Measurements from ENCODE around the gene RGS9. TPM values are rescaled to one million over a fixed set of nuclear protein-coding genes. Genes with fewer than 3 reads are reported as not detected.

The RGS9 gene
- total and polyA plus RNA-seq, 2 donors (not counting 1 experiment from before 2014, with no cell fraction given), result 1.6 to 1.7 TPM

DNA sequence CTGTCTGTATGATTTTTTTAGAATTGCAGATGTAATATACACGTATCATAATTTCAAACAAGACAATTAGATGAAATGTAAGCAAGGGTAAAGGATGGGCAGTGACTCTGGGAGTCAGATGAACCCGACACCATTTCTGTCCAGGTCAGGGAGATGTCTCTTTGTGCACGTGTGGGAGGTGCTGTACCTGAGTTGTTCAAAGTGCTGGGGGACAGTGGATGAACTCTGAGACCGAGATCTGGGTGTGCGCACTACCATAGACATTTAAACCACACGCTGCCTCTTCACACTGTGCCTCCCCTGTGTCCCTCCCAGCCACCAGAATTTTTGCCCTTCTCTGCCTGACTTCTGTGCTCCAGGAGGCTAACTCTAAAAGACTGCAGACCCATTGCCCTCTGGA lies 5.9 kb upstream of the RGS9 start:
- Histone ChIP-seq H2AFZ (ENCODE audit: low read length) (no peak overlapping the region), H3K4me1 (ENCODE audit: control insufficient read depth, extremely low read depth, insufficient read depth, low read length) (peaks cover 3% of the 10 kb centered on the region), H3K9ac (ENCODE audit: insufficient read depth, low read length) (no peak overlapping the region), H3K27me3 (ENCODE audit: control insufficient read depth, insufficient read depth, low read length) (no peaks in the 10 kb centered on the region), H3K36me3 (ENCODE audit: control insufficient read depth, insufficient read depth, low read length) (no peaks in the 10 kb centered on the region), H3K4me3 (replicated peaks in 1 of 4; ENCODE audit: control extremely low read depth in 1 of 4, insufficient read depth in 1 of 4, low read depth in 3 of 4, low read length in 4 of 4) (no peak overlapping the region), H3K27ac (ENCODE audit: insufficient read depth, low read length) (no peak overlapping the region), H4K20me1 (ENCODE audit: control insufficient read depth, extremely low read depth, insufficient read depth, low read length) (no peaks in the 10 kb centered on the region), H3K4me2 (ENCODE audit: extremely low read depth, insufficient read depth, low read length) (no peak overlapping the region), H3K9me3 (ENCODE audit: control insufficient read depth, insufficient read depth, low read depth, low read length) (no peaks in the 10 kb centered on the region), H3K79me2 (ENCODE audit: control insufficient read depth, insufficient read depth, low read length) (no peaks in the 10 kb centered on the region)
- TF ChIP-seq, protein P1, sequence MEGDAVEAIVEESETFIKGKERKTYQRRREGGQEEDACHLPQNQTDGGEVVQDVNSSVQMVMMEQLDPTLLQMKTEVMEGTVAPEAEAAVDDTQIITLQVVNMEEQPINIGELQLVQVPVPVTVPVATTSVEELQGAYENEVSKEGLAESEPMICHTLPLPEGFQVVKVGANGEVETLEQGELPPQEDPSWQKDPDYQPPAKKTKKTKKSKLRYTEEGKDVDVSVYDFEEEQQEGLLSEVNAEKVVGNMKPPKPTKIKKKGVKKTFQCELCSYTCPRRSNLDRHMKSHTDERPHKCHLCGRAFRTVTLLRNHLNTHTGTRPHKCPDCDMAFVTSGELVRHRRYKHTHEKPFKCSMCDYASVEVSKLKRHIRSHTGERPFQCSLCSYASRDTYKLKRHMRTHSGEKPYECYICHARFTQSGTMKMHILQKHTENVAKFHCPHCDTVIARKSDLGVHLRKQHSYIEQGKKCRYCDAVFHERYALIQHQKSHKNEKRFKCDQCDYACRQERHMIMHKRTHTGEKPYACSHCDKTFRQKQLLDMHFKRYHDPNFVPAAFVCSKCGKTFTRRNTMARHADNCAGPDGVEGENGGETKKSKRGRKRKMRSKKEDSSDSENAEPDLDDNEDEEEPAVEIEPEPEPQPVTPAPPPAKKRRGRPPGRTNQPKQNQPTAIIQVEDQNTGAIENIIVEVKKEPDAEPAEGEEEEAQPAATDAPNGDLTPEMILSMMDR (conservative IDR thresholded peaks at IDR 0.05 in 1 of 2, IDR thresholded peaks at IDR 0.05 in 1 of 2; ENCODE audit: low read depth in 1 of 2, low read length in 2 of 2), result no peak
- TF ChIP-seq EZH2 (IDR thresholded peaks at IDR 0.05; ENCODE audit: low read length, missing control alignments), result no peak
- no peak for DNase-seq (ENCODE audit: low read depth in 2 of 2)

DNA sequence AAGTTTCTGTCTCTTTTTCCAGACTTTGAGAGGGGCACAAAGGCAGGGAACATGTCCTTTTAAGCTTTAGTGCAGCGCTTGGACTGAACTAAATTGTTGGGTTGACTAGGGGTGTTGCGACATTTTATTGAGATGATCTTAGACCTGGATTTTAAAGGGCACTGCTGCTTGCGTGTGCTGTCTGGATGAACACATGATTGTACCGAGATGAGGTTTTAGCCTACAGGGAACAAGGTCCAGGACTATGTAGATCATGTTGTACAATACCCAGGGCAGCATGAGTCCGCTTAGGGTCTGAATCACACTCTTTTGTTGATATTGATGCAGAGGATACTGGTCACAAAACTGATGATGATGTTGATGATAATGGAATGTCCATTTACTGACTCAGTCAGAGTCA lies 5.2 kb upstream of the RGS9 start:
- Histone ChIP-seq H3K4me1 (ENCODE audit: control insufficient read depth, extremely low read depth, insufficient read depth, low read length) (peaks cover 3% of the 10 kb centered on the region), H4K20me1 (ENCODE audit: control insufficient read depth, extremely low read depth, insufficient read depth, low read length) (no peaks in the 10 kb centered on the region), H3K27me3 (ENCODE audit: control insufficient read depth, insufficient read depth, low read length) (no peaks in the 10 kb centered on the region), H3K36me3 (ENCODE audit: control insufficient read depth, insufficient read depth, low read length) (no peaks in the 10 kb centered on the region), H3K9me3 (ENCODE audit: control insufficient read depth, insufficient read depth, low read depth, low read length) (no peaks in the 10 kb centered on the region), H3K4me3 (replicated peaks in 1 of 4; ENCODE audit: control extremely low read depth in 1 of 4, insufficient read depth in 1 of 4, low read depth in 3 of 4, low read length in 4 of 4) (no peak overlapping the region), H3K27ac (ENCODE audit: insufficient read depth, low read length) (no peak overlapping the region), H3K9ac (ENCODE audit: insufficient read depth, low read length) (no peak overlapping the region), H2AFZ (ENCODE audit: low read length) (no peak overlapping the region), H3K4me2 (ENCODE audit: extremely low read depth, insufficient read depth, low read length) (no peak overlapping the region), H3K79me2 (ENCODE audit: control insufficient read depth, insufficient read depth, low read length) (no peaks in the 10 kb centered on the region)
- TF ChIP-seq, protein P1 (conservative IDR thresholded peaks at IDR 0.05 in 1 of 2, IDR thresholded peaks at IDR 0.05 in 1 of 2; ENCODE audit: low read depth in 1 of 2, low read length in 2 of 2), result no peak
- no peak for TF ChIP-seq EZH2 (IDR thresholded peaks at IDR 0.05; ENCODE audit: low read length, missing control alignments)
- peak; percentile 69 to 80 for DNase-seq (ENCODE audit: low read depth in 2 of 2)

DNA sequence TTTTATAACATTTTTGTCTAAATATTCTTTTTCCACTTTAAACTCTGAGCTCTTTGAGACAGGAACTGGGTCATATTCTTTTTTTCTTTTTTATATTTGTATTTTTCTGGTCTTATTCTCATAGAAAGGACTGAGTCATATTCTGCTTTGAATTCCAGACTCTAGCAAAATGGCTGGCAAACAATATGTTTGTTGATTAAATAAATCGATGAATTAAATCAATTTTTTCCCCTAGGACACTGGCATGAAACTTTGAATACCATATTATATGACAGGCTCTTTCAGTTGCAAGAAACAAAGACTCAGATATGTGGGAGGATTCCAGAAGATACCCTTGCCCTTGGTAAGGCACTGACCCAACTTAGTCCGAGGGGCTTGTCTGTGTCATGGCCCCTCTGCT lies 3.1 kb upstream of the RGS9 start:
- Histone ChIP-seq H3K27ac (ENCODE audit: insufficient read depth, low read length) (no peak overlapping the region), H2AFZ (ENCODE audit: low read length) (no peak overlapping the region), H3K79me2 (ENCODE audit: control insufficient read depth, insufficient read depth, low read length) (no peaks in the 10 kb centered on the region), H3K9me3 (ENCODE audit: control insufficient read depth, insufficient read depth, low read depth, low read length) (no peaks in the 10 kb centered on the region), H3K36me3 (ENCODE audit: control insufficient read depth, insufficient read depth, low read length) (no peaks in the 10 kb centered on the region), H4K20me1 (ENCODE audit: control insufficient read depth, extremely low read depth, insufficient read depth, low read length) (no peaks in the 10 kb centered on the region), H3K4me2 (ENCODE audit: extremely low read depth, insufficient read depth, low read length) (no peak overlapping the region), H3K27me3 (ENCODE audit: control insufficient read depth, insufficient read depth, low read length) (peaks cover 5% of the 10 kb centered on the region), H3K9ac (ENCODE audit: insufficient read depth, low read length) (no peak overlapping the region), H3K4me1 (ENCODE audit: control insufficient read depth, extremely low read depth, insufficient read depth, low read length) (peaks cover 3% of the 10 kb centered on the region), H3K4me3 (replicated peaks in 1 of 4; ENCODE audit: control extremely low read depth in 1 of 4, insufficient read depth in 1 of 4, low read depth in 3 of 4, low read length in 4 of 4) (no peak overlapping the region)
- TF ChIP-seq EZH2 (IDR thresholded peaks at IDR 0.05; ENCODE audit: low read length, missing control alignments), result no peak
- TF ChIP-seq, protein P1 (conservative IDR thresholded peaks at IDR 0.05 in 1 of 2, IDR thresholded peaks at IDR 0.05 in 1 of 2; ENCODE audit: low read depth in 1 of 2, low read length in 2 of 2), result no peak
- DNase-seq (ENCODE audit: low read depth in 2 of 2), result no peak

Measured in fibroblast of lung (primary cell).